ENCODE data around the gene MDK.

- TF ChIP-seq TAF1 (IDR thresholded peaks at IDR 0.05; ENCODE audit: low read depth, low read length), result no peak
- TF ChIP-seq POLR2AphosphoS5 (IDR thresholded peaks at IDR 0.05; ENCODE audit: low read depth, low read length), result no peak
- TF ChIP-seq POLR2A (IDR thresholded peaks at IDR 0.05; ENCODE audit: low read depth, low read length), result no peak
- no peak for TF ChIP-seq SPI1 (IDR thresholded peaks at IDR 0.05; ENCODE audit: low read depth, low read length)
- no peak for TF ChIP-seq PAX5 (IDR thresholded peaks at IDR 0.05; ENCODE audit: insufficient read depth, low read length, severe bottlenecking)
- TF ChIP-seq POU2F2 (IDR thresholded peaks at IDR 0.05; ENCODE audit: low read depth, low read length), result no peak
These were observed 45.9 kb downstream of the MDK start for GRCh38 chr11:46427364-46427763.
